NT2/D1 (cell line): ENCODE measurements around the gene SUN1.
"Not testable (repeated sequence)": the region's sequence is repeated elsewhere in the genome, so short reads cannot be mapped to it uniquely, and the experiment has no call there.

Experiments used
- DNase-seq: peaks from one replicate; pipeline ENCODE4 v3.0.0-alpha.2; 2011; ENCODE audit warnings: low read depth, low spot score
- H3K27me3 ChIP-seq: 2 replicates; pipeline ENCODE4 v1.6.0; 2011; ENCODE audit warnings: mild to moderate bottlenecking; ENCODE audit not compliant: insufficient read length, insufficient read depth
- H3K36me3 ChIP-seq: 2 replicates; pipeline ENCODE4 v1.6.1; 2011; ENCODE audit warnings: mild to moderate bottlenecking, low read length, mixed read lengths; ENCODE audit not compliant: insufficient read depth, insufficient read length
- H3K4me1 ChIP-seq: 2 replicates; pipeline ENCODE4 v1.5.1; 2011; ENCODE audit not compliant: insufficient read depth, insufficient read length
- H3K4me3 ChIP-seq: 2 replicates; pipeline ENCODE4 v1.5.1; 2011; ENCODE audit warnings: low read depth; ENCODE audit not compliant: insufficient read length
- H3K9ac ChIP-seq: 2 replicates; pipeline ENCODE4 v1.6.0; 2011; ENCODE audit warnings: low read depth; ENCODE audit not compliant: insufficient read length
- H3K9me3 ChIP-seq: 2 replicates; pipeline ENCODE4 v1.5.1; 2011; ENCODE audit warnings: mild to moderate bottlenecking, low read length; ENCODE audit not compliant: insufficient read depth
- SUZ12 ChIP-seq: IDR thresholded peaks from 2 replicates; pipeline ENCODE4 v1.6.1; 2011; ENCODE audit not compliant: insufficient read length, insufficient read depth; ENCODE audit errors: extremely low read depth
- YY1 ChIP-seq: IDR thresholded peaks from 2 replicates; pipeline ENCODE4 v1.6.1; 2011; ENCODE audit not compliant: insufficient read length, insufficient read depth
- ZNF274 ChIP-seq: IDR thresholded peaks from 2 replicates; pipeline ENCODE4 v1.6.1; 2011; ENCODE audit warnings: mild to moderate bottlenecking, low read depth, low read length

Gene SUN1

GRCh38 chr7:800692-801091, 31.6 kb upstream of the SUN1 start:
- no peaks in the 10 kb centered on the region; the same call in 1 of the 2 replicates for H3K9me3 ChIP-seq
- no peak for DNase-seq
- H3K9ac ChIP-seq: no peak overlapping the region
- no peak overlapping the region for H3K4me3 ChIP-seq
- H3K4me1 ChIP-seq: peaks cover 8% of the 10 kb centered on the region
- H3K27me3 ChIP-seq: no peaks in the 10 kb centered on the region
- H3K36me3 ChIP-seq: peaks cover 2% of the 10 kb centered on the region
- no peak for TF ChIP-seq SUZ12
- no peak for TF ChIP-seq ZNF274
- TF ChIP-seq YY1: no peak

GRCh38 chr7:801351-801750, 30.9 kb upstream of the SUN1 start:
- not testable (repeated sequence) for H3K9me3 ChIP-seq, H3K27me3 ChIP-seq, DNase-seq, H3K4me3 ChIP-seq, H3K36me3 ChIP-seq, H3K4me1 ChIP-seq, H3K9ac ChIP-seq

- no peaks in the 10 kb centered on the region for H3K27me3 ChIP-seq
- no peak for TF ChIP-seq YY1
- TF ChIP-seq SUZ12: no peak
- no peak overlapping the region for H3K9ac ChIP-seq
- peaks cover 8% of the 10 kb centered on the region for H3K4me1 ChIP-seq
- H3K36me3 ChIP-seq: peaks cover 2% of the 10 kb centered on the region
- DNase-seq: no peak
- H3K4me3 ChIP-seq: no peak overlapping the region
- H3K9me3 ChIP-seq: no peaks in the 10 kb centered on the region; the same call in 1 of the 2 replicates
Observed at GRCh38 chr7:801940-802381, 30.3 kb upstream of the SUN1 start.

- H3K36me3 ChIP-seq: peaks cover 2% of the 10 kb centered on the region
- no peaks in the 10 kb centered on the region for H3K27me3 ChIP-seq
- no peak for DNase-seq
- H3K4me1 ChIP-seq: peaks cover 6% of the 10 kb centered on the region
- H3K9me3 ChIP-seq: no peaks in the 10 kb centered on the region; the same call in 1 of the 2 replicates
- peak overlapping the region; percentile 18 for H3K9ac ChIP-seq
- no peak overlapping the region for H3K4me3 ChIP-seq
- TF ChIP-seq SUZ12 (no peak), ZNF274 (no peak), YY1 (no peak)
Observed at GRCh38 chr7:802500-803242, 29.6 kb upstream of the SUN1 start.

GRCh38 chr7:803243-803635, 29.0 kb upstream of the SUN1 start:
- Histone ChIP-seq H3K9me3 (peaks cover 2% of the 10 kb centered on the region; the same call in 1 of the 2 replicates), H3K9ac (no peak overlapping the region), H3K36me3 (no peaks in the 10 kb centered on the region), H3K4me1 (peaks cover 4% of the 10 kb centered on the region), H3K4me3 (no peak overlapping the region), H3K27me3 (no peaks in the 10 kb centered on the region)
- no peak for TF ChIP-seq ZNF274
- TF ChIP-seq SUZ12: no peak
- no peak for TF ChIP-seq YY1
- no peak for DNase-seq

- H3K9ac ChIP-seq, H3K4me3 ChIP-seq, H3K4me1 ChIP-seq, H3K9me3 ChIP-seq, H3K27me3 ChIP-seq, H3K36me3 ChIP-seq, DNase-seq: not testable (repeated sequence)
Observed at GRCh38 chr7:803796-804195, 28.5 kb upstream of the SUN1 start.

- DNase-seq: no peak
- Histone ChIP-seq H3K4me3 (no peak overlapping the region), H3K9ac (no peak overlapping the region), H3K27me3 (no peaks in the 10 kb centered on the region), H3K4me1 (peaks cover 2% of the 10 kb centered on the region), H3K36me3 (no peaks in the 10 kb centered on the region), H3K9me3 (peaks cover 5% of the 10 kb centered on the region; the same call in 1 of the 2 replicates)
- no peak for TF ChIP-seq YY1
- no peak for TF ChIP-seq SUZ12
- TF ChIP-seq ZNF274: no peak
Observed at GRCh38 chr7:805261-805660, 27.0 kb upstream of the SUN1 start.
